GM12875 (cell line): ENCODE data around the gene LATS1.
A peak's percentile ranks its signal among the peaks of the same experiment; 100 is the strongest.
"Not testable (repeated sequence)": the region's sequence is repeated elsewhere in the genome, so short reads cannot be mapped to it uniquely, and the experiment has no call there.

Experiments
- H3K4me3 ChIP-seq: one replicate; pipeline ENCODE4 v1.5.1; 2011; ENCODE audit warnings: low read depth, low read length, control low read depth
- TF ChIP-seq, protein P1 (sequence below): IDR thresholded peaks from 2 replicates; pipeline ENCODE4 v1.5.1; 2011; ENCODE audit warnings: low read depth, mild to moderate bottlenecking, control low read depth, inconsistent platforms, low read length, moderate library complexity, borderline replicate concordance; ENCODE audit not compliant: insufficient read depth

The LATS1 gene

GRCh38 chr6:149754548-149754947 is 36.6 kb upstream of the LATS1 start:
- TF ChIP-seq, protein P1, sequence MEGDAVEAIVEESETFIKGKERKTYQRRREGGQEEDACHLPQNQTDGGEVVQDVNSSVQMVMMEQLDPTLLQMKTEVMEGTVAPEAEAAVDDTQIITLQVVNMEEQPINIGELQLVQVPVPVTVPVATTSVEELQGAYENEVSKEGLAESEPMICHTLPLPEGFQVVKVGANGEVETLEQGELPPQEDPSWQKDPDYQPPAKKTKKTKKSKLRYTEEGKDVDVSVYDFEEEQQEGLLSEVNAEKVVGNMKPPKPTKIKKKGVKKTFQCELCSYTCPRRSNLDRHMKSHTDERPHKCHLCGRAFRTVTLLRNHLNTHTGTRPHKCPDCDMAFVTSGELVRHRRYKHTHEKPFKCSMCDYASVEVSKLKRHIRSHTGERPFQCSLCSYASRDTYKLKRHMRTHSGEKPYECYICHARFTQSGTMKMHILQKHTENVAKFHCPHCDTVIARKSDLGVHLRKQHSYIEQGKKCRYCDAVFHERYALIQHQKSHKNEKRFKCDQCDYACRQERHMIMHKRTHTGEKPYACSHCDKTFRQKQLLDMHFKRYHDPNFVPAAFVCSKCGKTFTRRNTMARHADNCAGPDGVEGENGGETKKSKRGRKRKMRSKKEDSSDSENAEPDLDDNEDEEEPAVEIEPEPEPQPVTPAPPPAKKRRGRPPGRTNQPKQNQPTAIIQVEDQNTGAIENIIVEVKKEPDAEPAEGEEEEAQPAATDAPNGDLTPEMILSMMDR = no peak
- H3K4me3 ChIP-seq = no peak overlapping the region

DNA sequence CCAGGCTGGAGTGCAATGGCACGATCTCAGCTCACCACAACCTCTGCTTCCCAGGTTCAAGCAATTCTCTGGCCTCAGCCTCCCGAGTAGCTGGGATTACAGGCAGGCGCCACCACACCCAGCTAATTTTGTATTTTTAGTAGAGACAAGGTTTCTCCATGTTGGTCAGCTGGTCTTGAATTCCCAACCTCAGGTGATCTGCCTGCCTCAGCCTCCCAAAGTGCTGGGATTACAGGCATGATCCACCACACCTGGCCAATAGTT is 35.4 kb upstream of the LATS1 start:
- not testable (repeated sequence) for H3K4me3 ChIP-seq

- no peak overlapping the region for H3K4me3 ChIP-seq
- TF ChIP-seq, protein P1 = no peak
Measured at GRCh38 chr6:149752600-149753373, 34.9 kb upstream of the LATS1 start.

DNA sequence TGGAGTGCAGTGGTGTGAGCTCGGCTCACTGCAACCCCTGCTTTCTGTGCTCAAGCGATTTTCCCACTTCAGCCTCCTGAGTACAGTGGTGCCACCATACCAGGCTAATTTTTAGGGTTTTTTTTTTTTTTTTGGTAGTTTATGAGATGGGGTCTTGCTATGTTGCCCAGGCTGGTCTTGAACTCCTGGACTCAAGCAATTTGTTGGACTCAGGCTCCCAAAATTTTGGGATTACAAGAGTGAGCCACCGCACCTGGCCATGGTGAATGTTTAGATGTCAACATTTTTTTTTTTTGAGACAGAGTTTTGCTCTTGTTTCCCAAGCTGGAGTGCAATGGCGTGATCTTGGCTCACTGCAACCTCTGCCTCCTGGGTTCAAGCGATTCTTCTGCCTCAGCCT is 34.0 kb upstream of the LATS1 start:
- not testable (repeated sequence) for H3K4me3 ChIP-seq

DNA sequence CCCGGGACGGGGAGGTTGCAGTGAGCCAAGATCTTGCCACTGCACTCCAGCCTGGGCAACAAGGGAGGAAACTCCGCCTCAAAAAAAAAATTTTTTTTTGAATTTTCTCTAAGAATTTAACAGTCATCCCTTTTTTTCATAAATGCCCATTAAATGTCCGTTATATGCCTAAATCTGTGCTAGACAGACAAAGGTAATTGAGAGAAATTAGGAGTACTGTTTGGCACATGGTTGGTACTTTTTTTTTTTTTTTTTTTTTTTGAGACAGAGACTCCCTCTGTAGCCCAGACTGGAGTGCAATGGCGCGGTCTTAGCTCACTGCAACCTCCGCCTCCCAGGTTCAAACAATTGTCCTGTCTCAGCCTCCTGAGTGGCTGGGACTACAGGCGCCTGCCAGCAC is 33.3 kb upstream of the LATS1 start:
- TF ChIP-seq, protein P1 = no peak
- no peak overlapping the region for H3K4me3 ChIP-seq

DNA sequence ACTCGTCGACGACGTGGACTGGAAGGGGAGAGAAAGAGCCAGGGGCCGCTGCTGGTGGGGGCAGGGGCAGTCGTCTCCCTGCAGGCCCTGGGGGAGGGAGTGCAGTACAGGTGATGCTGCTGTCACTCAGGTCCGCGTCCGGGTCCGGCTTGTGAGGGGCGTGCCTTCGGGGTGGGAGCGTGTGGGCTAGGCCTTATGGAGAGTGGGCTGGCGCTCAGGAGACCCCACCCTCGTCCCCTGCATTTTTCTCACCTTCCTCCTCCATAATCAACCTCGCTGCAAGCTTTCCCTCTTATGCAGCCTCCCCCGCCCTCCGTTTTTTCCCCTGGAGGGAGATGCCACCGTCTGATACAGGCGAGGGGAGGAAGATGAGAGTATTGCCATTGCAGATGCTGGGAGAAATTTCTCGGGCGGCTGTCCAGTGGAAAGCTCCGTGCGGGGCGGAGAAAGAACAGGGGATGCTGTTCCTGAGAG is 32.3 kb upstream of the LATS1 start:
- TF ChIP-seq, protein P1 = no peak
- H3K4me3 ChIP-seq = peak overlapping the region; percentile 75

- peak within 1 kb of the TSS; percentile 75 for H3K4me3 ChIP-seq
- TF ChIP-seq, protein P1 = no peak
Measured at GRCh38 chr6:149749594-149750135, 31.8 kb upstream of the LATS1 start, which contains the start of gene PCMT1. TSS of gene PCMT1 (plus strand) at chr6:149749741. CDS start at chr6:149749902, 161 bp downstream.

GRCh38 chr6:149749082-149749593 is 31.2 kb upstream of the LATS1 start:
- peak overlapping the region; percentile 48 for H3K4me3 ChIP-seq
